Astrocyte of the hippocampus (primary cell): ENCODE measurements around the gene EEF1AKMT2.
"Not testable (repeated sequence)": the region's sequence is repeated elsewhere in the genome, so short reads cannot be mapped to it uniquely, and the experiment has no call there.

Source experiments
- DNase-seq: peaks from one replicate; pipeline ENCODE4 v3.0.0; 2011; ENCODE audit warnings: low read depth, low spot score

The EEF1AKMT2 gene

GRCh38 chr10:124756156-124756903, 35.4 kb downstream of the EEF1AKMT2 start:
- no peak for DNase-seq

GRCh38 chr10:124755581-124755980, 36.1 kb downstream of the EEF1AKMT2 start:
- no peak for DNase-seq

GRCh38 chr10:124754227-124754626, 37.5 kb downstream of the EEF1AKMT2 start:
- no peak for DNase-seq

- no peak for DNase-seq
Observed at GRCh38 chr10:124748953-124749645, 42.6 kb downstream of the EEF1AKMT2 start.

- DNase-seq, result peak; percentile 24
Observed at GRCh38 chr10:124748166-124748565, 43.5 kb downstream of the EEF1AKMT2 start.

- no peak for DNase-seq
Observed at GRCh38 chr10:124747745-124748144, 43.9 kb downstream of the EEF1AKMT2 start.

GRCh38 chr10:124746992-124747391, 44.7 kb downstream of the EEF1AKMT2 start:
- DNase-seq, result no peak

GRCh38 chr10:124746447-124746846, 45.2 kb downstream of the EEF1AKMT2 start:
- not testable (repeated sequence) for DNase-seq

- peak; percentile 59 for DNase-seq
Observed at GRCh38 chr10:124745673-124746072, 46.0 kb downstream of the EEF1AKMT2 start.

GRCh38 chr10:124745252-124745651, 46.4 kb downstream of the EEF1AKMT2 start:
- DNase-seq, result no peak

GRCh38 chr10:124744102-124745050, 47.3 kb downstream of the EEF1AKMT2 start, which contains the start of gene FAM53B:
Gene FAM53B (minus strand): TSS chr10:124744378. CDS start chr10:124706713, 37,665 bp downstream.
- peak; percentile 94 for DNase-seq

GRCh38 chr10:124743191-124744101, 48.2 kb downstream of the EEF1AKMT2 start:
- peak; percentile 64 for DNase-seq

- peak; percentile 65 for DNase-seq
Observed at GRCh38 chr10:124742413-124743190, 49.1 kb downstream of the EEF1AKMT2 start.

- DNase-seq, result peak; percentile 8
Observed at GRCh38 chr10:124741922-124742412, 49.7 kb downstream of the EEF1AKMT2 start.

GRCh38 chr10:124741281-124741921, 50.3 kb downstream of the EEF1AKMT2 start:
- peak; percentile 89 for DNase-seq

GRCh38 chr10:124740369-124741280, 51.1 kb downstream of the EEF1AKMT2 start:
- DNase-seq, result peak; percentile 52

GRCh38 chr10:124739986-124740368, 51.7 kb downstream of the EEF1AKMT2 start:
- DNase-seq, result peak; percentile 40
